ENCODE results near the gene MTHFD1L.
A peak's percentile ranks its signal among the peaks of the same experiment; 100 is the strongest.

The MTHFD1L gene

DNA sequence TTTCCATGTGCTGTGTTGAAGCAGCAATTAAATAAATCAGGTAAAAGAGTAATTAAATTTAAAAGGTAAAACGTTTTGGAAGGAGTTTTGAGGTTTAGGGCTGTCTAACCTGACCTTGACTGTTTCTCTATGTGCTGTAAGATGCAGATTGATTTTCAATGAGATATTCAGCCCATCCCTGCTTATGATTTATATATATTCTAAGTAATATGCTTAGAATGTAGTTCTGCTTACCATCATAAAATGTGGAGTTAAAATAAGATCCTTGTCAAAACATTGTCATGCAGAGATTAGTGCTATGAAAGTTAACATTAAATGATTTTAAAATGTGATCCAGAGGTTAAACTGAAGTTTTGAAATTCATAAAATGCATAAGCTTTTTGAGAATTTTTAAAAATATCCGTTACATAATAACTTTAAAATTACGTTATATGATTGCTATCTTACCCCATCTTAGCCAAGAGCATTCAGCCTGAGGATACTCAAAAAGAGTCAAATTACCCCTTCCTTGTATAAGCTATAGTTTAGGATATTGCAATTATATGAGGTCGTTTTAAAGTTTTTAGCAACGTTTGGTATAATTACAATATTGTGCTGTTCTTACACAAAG, 122.5 kb downstream of the MTHFD1L start:
- no peak for DNase-seq (ENCODE audit: low read depth, low spot score)

DNA sequence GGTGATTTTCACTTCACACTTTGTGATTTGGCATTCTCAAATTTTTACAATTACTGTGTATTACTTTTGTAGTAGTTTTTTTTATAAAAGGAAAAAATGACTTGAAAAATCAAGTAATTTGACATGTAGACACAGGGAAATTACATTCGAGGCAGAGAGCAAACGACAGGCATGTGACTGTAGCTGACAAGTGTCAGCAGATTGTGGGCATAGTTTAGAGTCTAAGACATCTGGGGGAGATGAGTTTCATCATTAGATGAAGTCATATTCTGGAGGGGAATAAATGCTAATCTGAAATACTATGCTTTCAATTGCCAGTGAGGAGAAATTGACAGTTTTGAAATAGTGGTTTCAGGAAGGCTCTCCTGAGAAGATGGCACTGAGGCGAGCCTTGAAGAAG, 126.0 kb downstream of the MTHFD1L start:
- DNase-seq (ENCODE audit: low read depth, low spot score), result no peak

DNA sequence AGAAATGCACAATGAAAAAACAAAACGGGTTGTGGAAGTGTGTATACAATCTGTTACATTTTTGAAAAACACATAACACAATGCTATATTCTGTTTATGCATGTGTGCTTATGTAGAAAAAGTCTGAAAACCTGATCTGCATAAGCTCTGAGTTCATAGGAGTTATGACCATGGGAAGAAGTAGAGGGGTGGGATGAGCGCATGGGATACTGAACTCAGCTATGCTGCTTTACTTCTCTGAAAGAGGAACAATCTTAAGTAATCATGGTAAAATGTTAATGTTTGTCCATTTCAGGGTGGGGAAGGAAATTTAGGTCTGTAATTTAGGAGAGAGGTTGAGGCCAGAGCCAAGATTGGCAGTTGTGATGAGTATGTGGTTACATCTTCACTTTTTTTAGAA, 126.8 kb downstream of the MTHFD1L start:
- DNase-seq (ENCODE audit: low read depth, low spot score), result no peak

DNA sequence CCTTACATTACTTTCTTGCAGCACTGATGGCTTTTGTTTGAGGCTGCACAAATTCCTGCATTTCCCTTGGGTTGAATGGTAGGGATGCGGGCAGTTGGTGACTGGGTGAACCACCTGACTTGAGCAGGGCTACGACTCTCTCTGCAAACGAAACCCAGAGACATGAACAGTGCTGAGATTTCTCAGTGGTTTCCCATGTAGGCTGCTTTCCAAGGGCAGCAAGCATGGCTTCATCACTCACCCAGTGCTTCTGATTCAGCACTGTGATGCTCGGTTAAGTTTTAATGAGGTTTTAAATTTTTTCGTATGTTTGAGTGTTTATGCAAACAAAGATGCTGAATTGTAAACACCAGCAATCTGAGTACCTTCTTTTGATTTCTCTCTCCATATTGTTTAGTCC, 127.2 kb downstream of the MTHFD1L start:
- DNase-seq (ENCODE audit: low read depth, low spot score), result no peak

DNA sequence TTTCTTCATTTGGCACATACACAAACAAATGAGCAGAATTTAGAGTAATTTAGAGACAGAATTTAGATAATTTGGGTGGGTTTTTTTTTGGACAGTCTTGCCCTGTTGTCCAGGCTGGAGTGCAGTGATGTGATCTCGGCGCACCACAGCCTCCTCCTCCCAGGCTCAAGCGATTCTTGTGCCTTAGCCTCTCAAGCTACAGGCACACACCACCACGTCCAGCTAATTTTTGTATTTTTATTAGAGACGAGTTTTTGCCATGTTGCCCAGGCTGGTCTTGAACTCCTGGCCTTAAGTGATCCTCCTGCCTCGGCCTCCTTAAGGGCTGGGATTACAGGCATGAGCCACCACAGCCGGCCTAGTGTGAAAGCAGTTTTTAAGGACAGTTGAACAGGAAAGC, 127.8 kb downstream of the MTHFD1L start:
- DNase-seq (ENCODE audit: low read depth, low spot score), result no peak

DNA sequence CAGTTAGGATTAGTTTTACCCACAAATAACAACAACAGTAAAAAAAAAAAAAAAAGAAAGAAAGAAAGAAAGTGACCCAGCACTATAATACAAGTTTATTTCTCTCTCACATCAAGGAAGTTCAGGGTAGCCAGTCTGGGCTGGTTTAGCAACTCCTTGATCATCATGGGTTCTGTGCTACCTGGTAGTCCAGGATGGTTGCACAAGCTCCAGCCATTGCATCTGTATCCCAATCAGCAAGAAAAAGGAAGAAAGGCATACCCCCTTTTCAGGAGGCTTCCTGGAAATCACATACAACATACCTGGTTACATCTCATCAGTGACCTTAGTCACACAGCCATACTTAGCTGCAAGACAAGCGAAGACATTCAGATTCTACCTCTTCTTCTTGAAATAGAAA, 128.5 kb downstream of the MTHFD1L start:
- no peak for DNase-seq (ENCODE audit: low read depth, low spot score)

DNA sequence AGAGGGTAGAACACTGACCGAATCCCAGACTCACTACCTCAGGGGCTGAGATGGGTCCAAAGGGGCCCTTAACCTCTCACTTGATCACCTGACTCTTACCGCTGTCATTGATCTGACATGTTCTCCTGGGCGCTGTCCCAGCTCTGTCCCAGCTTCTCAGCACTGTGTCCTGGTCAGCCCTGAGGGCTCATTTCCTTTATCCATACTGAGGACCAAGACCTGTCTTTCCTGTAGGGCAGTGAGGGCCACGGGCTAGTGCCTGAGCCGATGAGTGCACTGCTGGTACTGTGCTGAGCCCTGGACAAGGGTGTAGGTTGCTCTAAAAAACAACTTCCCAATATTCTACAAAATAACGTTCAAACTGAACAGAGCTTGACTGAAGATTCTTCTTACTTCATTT, 131.5 kb downstream of the MTHFD1L start:
- no peak for DNase-seq (ENCODE audit: low read depth, low spot score)

DNA sequence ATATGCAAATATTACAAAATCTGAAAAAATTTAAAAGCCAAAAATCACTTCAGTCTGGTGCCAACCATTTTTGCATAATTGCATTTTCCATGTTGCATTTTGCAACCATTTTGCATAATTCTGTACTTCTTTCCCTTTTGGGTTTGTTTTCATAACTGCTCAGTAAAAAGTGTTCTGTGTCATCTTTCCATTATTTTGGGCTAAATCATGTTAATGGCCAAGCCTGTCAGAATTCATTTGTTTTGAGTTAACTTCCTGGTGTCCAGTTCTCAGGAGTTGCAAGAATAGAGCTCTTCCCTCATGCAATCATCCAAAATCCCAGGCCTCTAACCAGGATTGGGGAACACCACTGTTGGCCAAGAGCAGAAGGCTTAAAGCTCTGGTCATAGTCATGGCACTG, 133.6 kb downstream of the MTHFD1L start:
- DNase-seq (ENCODE audit: low read depth, low spot score), result no peak

DNA sequence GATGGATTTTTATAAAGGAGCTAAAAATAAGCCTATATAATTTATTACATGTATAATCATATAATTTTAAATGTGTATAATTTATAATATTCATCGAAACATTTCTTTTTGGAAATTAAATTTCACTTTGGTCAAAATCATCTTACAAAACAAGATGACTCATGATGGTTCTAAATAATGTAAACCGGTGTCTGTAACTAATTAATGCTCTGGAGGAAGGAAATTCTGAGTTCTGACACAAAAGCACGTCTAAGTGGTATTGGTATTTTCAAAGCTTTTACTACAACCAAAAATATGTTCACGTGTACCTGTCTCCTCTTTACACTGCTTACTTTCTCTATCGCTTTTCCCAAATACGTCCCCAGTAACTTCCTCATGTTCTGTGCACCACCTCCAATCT, 134.1 kb downstream of the MTHFD1L start:
- DNase-seq (ENCODE audit: low read depth, low spot score), result no peak

DNA sequence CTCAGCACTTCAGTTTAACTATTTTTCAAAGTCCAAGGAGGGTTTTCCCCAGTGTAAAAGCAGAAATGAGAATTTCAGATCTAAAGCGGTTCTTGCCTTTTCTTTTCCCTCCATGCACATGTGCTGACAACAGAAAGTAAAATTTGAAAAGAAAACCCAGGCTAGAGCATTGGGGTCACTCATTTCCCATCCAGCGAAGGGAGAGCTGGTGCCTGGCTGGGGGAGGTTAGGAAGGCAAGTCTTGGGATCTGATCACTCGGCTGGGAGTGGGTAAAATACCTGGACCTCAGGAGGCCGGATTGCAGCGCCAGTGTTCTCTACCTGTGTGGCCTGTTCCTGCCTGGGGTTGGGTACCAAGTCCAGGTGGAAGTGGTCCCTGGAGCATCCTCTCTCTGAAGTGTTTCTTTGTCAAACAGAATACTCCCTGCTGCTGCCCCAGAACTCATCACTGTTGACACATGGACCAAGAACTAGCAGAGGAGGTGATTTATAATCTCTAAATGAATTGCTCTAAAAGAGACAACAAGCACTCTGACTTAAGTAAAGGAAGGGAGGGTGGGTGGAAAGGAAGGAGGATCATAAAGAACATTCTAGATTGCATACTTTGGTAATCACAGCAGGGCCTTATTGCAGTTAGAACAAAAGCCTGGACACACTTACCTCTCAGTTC, 136.0 kb downstream of the MTHFD1L start:
- DNase-seq (ENCODE audit: low read depth, low spot score), result no peak

DNA sequence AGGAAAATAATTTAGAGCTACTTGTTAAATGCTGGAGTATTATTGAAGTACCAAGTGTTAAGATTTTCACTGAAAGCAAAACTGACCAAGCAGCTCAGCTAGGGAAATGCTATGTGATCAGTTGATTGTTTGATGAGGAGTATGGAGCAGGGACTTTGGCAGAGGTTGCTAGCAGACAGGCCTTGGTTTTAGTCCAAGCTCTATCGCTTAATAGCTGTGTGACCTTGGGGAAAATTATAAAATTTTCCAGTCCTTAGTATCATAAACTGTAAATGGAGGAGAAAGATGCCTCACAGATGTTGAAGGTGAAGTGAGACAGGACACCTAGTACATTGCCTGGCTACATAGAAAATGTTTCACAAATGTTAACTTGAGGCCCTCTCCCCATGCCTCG, 136.6 kb downstream of the MTHFD1L start:
- DNase-seq (ENCODE audit: low read depth, low spot score), result no peak

DNA sequence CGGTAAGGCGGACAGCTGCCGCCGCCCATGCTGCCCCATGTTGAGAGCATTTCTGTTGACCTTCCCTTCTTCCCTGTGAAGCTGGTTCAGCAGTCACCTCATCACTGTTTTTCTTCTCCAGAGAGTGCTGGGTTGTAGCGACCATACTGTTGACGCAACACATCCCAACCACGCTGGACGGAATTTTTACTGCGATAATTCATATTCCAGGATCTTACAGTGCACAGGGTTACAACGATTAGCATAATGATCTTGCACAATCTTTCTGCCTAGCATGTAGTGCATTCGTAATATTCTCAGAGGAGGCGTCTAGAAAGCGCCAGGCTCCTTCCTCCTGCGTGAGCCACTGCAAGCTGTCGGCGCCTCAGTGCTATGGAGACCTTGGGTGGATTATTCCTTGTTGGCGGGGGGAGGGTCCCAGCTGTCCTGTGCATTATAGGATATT, 137.0 kb downstream of the MTHFD1L start:
- no peak for DNase-seq (ENCODE audit: low read depth, low spot score)

DNA sequence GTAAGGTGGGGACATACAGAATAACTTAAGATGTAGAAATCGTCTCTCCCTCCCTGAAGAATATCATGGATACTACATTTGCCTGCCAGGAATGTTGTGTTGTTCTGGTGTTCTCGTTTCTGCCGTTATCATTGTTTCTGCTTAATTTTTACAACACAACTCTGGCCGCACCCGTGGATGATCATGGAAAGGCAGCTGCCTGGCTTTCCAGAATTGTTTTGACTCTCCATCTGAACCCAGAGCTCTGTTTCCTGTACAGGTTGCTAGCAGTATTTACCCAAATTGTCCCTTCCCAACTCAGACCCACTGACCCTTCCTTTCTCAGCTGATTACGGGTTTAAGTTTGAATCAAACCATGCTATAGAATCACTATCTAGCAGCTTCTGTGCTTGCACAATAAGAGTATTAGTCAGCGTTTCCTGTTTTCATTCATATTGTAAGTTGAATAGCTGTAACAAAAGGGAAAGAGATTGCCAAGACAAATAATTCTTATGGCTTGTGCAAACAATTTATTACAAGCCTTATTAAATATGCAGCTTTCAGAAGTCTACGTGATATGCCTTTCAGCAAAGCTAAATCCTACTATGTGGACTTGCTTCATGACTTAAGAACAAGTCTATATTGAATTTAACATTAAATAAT, 139.0 kb downstream of the MTHFD1L start:
- peak; percentile 63 for DNase-seq (ENCODE audit: low read depth, low spot score)

DNA sequence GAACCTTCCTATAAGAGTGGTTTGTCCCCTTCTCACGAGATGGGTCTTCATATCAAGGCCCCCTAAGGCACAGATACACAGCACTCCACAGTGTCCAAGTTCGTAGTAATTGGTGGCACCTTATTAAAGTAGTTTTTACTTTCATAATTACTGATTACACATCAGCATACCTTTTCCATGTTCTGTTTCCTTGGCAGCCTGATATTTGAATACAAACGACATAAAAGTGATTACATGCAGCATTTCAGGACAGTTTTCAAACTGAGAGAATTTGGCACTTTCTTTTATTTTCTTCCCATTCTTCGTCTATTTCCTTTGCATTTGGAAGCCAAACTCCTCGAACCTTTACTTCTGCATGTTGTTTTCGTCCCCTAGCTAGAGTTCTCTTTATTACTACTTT, 139.7 kb downstream of the MTHFD1L start:
- no peak for DNase-seq (ENCODE audit: low read depth, low spot score)

DNA sequence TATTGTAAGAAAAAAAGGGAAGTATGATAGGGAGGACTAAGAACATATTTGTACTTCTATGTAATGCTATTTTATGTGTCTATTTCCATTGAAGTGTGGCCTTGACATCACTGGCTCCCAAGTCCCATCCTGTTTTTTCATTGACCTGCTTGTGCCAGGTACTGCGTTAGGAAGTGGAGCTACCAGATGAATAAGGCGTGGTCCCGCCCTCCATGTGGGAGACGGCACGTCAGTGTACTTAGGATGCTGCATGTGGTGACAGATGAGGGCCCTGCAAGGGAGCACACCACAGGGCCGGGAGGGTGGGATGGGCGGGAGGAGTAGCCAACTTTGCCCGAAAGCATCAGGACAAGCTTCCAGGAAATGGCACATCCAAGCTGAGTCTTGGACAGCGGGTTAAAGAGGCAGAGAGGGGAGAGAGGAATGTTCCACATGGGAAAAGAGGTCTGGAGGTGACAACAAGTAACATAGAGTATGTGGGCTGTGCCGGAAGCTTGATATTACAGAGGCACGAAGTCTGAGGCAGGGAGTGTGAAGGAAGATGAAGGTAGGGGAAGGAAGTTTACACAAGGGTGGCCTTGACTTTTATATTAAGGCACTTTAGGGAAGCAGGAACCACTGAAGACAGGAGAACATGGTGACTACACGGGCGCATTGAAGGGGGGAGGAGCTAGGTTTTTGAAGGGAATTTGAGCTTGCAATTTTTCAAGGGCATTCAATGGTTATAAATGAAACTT, 140.6 kb downstream of the MTHFD1L start:
- no peak for DNase-seq (ENCODE audit: low read depth, low spot score)

DNA sequence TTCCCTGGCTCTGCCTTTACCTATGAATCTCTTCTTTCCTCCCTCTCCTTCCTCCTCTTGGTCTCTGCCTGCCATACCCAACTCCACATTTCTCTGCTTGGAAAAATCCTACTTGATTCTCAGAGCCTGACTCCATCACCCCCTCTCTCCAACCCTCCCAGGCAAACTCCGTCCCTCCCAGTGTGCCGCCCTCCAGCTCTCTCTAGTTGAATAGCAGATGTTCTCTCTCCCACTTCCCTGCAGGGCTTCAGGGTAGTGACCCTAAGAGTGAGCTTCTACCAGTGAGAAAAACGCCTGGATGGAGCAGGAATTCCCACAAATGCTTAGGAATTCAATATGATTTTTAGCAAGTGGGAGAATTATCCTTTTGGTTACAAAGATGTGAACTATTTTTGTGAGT, 141.6 kb downstream of the MTHFD1L start:
- no peak for DNase-seq (ENCODE audit: low read depth, low spot score)

DNA sequence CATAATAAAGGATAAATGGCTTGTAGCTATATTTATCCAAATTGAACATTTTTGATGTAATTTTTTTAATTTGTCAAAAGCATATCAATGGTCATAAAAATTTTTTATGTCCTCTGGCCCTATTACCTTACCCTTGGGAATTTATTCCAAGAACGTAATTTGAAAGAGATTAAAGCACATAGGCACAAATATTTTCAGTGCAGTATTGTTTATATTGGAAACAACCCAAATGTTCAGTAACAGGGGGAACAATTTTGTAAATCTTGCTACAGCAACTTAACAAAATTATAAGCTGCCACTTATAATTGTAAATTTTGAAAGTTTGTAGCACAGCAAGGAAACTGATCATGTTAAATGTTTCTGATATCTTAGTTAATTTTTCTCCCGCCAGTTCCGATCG, 142.4 kb downstream of the MTHFD1L start:
- DNase-seq (ENCODE audit: low read depth, low spot score), result no peak

DNA sequence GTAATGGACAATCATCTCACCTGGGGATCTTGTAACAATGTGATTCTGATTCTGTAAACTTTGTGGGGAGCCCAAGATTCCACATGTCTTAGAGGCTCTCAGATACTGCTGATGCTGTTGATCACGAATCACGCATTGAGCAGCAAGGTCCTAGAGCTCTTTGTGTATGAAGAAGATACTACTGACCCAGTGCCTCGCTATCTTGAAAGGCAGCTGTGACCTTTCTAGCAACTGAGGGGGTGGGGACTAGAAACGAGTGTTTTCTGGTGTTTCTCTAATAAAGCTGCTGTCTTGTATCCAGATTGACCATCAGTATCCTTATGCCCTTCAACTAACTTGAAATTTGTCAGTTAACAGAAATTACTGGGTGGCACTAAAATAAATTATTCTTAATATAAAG, 142.9 kb downstream of the MTHFD1L start:
- DNase-seq (ENCODE audit: low read depth, low spot score), result no peak

DNA sequence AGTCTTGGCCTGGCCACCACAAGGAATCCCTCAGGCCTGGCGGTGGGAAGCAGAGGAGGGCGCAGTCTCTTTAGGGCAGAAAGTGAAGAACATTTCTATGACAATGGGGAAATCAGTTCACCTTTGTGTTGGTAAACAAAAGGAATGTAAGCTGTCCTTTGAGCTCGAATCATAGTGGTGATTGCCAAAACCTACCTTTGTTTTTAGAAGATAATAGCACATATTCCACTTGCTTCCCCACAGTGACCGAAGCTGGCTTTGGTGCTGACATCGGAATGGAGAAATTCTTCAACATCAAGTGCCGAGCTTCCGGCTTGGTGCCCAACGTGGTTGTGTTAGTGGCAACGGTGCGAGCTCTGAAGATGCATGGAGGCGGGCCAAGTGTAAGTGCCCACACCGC, 144.1 kb downstream of the MTHFD1L start:
- no peak for DNase-seq (ENCODE audit: low read depth, low spot score)

DNA sequence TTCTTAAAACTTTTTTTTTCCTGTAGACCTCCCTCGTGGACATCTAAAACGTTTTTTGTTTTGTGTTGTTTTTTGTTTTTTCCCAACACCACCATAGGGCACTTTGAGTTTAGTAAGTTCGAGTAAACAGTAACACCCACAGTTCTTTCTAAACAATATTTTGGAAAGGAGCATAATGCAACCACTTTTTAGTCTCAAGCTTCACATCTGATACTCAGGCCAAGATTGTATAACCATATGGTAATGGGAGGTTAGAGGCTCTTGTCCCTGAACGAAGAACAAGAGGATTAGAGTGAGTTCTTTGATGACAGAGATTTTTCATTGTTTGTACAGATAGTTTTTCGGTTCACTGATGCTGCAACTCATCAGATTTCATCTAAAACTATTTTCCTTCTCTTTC, 144.6 kb downstream of the MTHFD1L start:
- no peak for DNase-seq (ENCODE audit: low read depth, low spot score)

DNA sequence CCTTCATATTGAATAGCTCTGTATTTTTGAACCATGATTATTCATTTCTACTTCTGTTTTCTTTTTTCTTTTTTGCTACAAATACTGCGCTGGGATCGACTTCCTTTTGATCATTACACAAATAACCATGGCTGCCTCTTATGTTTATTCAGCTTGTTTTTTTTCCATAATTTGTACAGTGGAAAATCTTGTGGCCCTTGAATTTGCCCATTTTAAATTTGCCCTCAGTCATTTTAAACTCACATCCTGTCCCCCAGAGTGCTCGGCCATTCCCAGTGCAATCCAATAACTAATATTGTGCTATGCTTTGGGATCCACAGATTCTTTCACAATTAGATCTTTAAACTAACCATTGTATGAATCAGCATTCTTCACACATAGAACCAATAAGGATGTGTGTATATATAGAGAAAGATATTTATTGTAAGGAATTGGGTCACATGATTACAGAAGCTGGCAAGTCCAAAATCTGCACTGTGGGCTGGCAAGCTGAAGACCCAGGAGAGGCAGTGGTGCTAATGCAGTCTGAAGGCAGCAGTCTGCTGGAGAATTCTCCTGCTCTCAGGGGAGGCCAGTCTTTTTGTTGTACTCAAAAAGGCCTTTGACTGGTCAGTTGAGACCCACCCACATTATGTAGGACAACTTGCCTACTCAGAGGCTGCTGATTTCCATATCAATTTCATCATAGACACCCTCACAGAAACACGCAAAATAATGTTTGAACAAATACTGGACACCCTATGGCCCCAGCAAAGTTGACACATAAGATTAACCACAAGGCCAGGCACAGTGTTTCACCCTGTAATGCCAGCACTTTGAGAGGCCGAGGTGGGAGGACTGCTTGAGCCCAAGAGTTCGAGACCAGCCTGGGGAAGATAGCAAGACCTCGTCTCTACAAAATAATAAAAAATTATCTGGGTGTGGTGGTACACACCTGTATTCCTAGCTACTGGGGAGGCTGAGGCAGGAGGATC, 147.1 kb downstream of the MTHFD1L start:
- no peak for DNase-seq (ENCODE audit: low read depth, low spot score)
